Fibroblast of the aortic adventitia (primary cell): ENCODE results near the gene SSR4. TPM values are rescaled to one million over a fixed set of nuclear protein-coding genes. Genes with fewer than 3 reads are reported as not detected.

ENCODE experiments used
- DNase-seq: peaks from one replicate; pipeline ENCODE4 v3.0.0-alpha.2; 2010; ENCODE audit warnings: low read depth
- H3K4me3 ChIP-seq: 2 replicates; pipeline ENCODE4 v1.5.1; 2011; ENCODE audit warnings: low read depth, mild to moderate bottlenecking, control low read depth, low read length, moderate library complexity
- total RNA-seq: library from RNA; depleted of rRNA; stranded (reverse); fragments of >200 nt; gene quantifications from 2 replicates; pipeline ENCODE4 v1.2.3, GENCODE V29; 2012; ENCODE audit warnings: low replicate concordance
- TF ChIP-seq, protein P1 (sequence below): IDR thresholded peaks from 2 replicates; pipeline ENCODE4 v1.5.1; 2011; ENCODE audit warnings: mild to moderate bottlenecking, low read length, control low read depth, inconsistent platforms; ENCODE audit not compliant: insufficient read depth

Gene SSR4
- total RNA-seq, 1 donor, result 186 TPM

DNA sequence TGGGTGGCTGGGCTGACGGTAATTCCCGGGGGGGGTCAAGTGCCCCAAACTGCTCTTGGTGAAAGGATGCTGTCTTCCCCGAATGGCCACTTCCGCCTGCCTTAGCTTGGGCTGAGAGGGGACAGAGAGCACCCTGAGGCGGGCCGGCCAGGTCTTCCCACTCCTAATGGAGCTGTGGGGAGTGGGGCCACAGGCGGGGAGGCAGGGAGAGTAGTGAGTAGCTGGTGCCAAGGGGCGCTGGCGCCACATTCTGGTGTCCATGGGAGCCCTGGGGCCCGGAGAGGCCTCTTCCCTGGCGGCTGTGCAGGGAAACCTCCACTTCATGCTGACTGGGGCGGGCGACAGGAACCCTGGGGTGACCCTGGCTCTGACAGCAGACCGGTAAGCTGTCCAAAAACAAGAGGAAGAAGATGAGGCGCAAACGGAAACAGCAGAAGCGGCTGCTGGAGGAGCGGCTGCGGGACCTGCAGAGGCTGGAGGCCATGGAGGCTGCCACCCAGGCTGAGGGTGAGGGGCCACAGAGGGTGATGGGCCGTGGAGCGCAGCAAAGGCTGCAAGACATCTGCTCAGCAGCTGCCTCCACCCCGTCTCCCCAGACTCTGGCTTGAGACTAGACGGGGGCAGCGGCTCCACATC is 11.0 kb upstream of the SSR4 start:
- H3K4me3 ChIP-seq, result no peak overlapping the region
- no peak for DNase-seq
- TF ChIP-seq, protein P1, sequence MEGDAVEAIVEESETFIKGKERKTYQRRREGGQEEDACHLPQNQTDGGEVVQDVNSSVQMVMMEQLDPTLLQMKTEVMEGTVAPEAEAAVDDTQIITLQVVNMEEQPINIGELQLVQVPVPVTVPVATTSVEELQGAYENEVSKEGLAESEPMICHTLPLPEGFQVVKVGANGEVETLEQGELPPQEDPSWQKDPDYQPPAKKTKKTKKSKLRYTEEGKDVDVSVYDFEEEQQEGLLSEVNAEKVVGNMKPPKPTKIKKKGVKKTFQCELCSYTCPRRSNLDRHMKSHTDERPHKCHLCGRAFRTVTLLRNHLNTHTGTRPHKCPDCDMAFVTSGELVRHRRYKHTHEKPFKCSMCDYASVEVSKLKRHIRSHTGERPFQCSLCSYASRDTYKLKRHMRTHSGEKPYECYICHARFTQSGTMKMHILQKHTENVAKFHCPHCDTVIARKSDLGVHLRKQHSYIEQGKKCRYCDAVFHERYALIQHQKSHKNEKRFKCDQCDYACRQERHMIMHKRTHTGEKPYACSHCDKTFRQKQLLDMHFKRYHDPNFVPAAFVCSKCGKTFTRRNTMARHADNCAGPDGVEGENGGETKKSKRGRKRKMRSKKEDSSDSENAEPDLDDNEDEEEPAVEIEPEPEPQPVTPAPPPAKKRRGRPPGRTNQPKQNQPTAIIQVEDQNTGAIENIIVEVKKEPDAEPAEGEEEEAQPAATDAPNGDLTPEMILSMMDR, result no peak

DNA sequence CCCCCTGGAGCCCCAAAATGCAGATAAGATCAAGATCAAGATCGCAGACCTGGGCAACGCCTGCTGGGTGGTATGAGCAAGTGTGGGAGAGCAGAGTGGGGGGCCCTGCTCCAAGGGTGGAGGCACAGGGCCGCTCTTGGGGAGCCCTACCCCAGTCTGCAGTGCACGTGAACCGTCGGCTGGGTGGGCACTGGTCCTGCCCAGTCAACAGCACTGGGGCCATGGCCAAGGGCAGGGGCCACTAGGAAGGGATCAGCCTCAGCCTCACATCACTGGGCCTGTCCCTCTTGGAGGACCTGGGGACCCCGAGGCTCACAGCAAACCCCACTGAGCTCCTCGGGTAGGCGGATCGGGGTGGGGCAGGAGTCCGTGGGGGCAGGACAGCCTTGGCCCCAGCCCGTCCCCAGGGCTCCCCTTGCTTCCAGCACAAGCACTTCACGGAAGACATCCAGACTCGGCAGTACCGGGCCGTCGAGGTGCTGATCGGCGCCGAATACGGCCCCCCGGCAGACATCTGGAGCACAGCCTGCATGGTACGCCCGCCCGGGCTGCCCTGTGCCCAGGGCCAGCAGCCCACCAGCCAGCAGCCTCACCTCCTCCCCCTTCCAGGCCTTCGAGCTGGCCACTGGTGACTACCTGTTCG is 10.0 kb upstream of the SSR4 start:
- TF ChIP-seq, protein P1, result no peak
- no peak overlapping the region for H3K4me3 ChIP-seq
- DNase-seq, result no peak

DNA sequence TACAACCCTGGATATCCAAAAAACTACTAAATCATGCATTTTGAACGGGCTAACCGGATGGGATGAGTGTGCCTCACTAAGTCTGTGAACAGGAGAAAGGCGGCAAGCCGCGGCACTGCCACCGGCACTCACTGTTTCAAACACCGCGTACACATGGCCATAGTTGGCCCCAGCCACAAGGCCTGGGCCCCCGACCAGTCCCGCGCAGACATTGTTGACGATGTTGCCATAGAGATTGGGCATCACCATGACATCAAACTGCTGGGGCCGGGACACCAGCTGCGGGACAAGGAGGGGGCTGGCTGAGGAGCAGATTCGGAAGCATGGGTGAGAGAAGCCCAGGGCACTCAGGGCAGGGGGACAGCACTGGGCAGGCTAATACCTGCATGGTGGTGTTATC is 7.8 kb upstream of the SSR4 start:
- TF ChIP-seq, protein P1, result no peak
- DNase-seq, result no peak
- no peak overlapping the region for H3K4me3 ChIP-seq

DNA sequence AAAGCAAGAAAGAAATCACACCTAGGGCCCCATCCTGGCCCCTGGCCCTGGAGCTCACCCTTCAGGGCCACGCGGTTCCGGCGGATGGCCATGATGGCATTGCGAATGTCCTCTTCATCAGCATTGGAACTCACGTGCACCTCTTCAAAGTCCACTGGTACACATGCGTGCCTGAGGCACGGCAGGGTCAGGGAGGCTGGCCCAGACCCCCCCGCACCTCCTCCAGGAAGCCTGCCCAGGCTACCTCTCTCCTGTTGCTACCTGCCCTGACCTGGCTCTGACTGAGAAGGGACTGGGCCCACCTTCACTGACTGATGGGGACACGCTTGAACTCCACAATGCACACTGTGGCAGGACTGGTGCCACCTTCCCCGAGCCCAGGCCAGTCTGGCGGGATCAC is 4.8 kb upstream of the SSR4 start:
- TF ChIP-seq, protein P1, result no peak
- DNase-seq, result no peak
- no peak overlapping the region for H3K4me3 ChIP-seq

DNA sequence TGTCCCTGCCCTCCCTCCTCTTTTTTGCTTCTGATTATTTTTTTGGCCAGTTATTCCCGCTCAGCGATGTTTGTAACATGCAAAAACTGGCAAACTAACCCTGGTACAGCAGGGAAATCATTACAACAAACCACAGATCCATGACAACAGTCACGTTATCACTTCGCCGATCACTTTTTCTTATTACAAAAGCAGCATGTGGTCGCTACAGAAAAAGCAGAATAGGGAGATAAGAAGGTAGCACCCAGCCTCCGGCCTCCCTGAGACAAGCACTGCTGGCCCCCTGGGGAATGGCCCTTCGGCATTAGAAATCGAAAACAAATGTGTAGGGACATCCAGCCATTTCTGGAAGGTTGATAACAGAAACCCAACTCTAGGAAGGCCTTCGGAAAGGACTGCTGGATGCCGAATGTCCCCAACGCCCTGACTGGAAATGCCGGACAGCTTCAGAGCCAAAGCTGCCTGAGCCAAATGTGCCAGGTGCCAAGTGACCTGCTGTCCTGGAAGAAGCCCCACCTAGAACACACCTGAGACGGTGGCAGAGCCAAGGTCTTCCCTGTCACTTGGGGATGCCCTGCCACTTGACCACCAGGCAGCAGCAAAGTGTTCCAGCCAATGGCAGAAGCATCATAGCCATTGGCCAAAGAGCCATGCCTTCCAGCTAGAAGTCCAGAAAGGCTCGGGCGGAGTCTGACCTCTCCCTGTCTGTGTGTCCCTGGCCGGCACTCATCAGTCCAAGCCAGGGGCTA is 3.2 kb upstream of the SSR4 start:
- peak; percentile 3 for DNase-seq
- no peak overlapping the region for H3K4me3 ChIP-seq
- TF ChIP-seq, protein P1, result no peak

DNA sequence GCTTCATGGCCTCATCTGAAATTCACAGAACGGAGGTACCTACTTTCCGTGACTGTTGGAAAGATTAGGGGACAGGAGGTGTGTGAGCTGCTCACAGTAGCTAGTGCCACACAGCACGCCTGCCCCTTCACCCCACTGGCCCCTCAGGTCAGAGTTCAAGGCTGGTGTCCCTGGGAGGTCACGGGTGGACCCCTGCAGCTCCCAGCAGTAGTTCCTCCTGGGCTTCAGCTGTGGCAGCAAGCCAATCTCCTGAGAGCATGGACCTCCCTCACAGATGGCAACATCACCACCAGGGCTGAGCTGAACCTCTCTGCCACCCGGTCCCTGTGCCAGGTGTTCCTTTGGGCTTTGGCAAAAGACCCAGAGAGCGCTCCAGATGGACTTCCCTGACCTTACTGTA is 2.1 kb upstream of the SSR4 start:
- TF ChIP-seq, protein P1, result no peak
- H3K4me3 ChIP-seq, result peak overlapping the region; percentile 9
- DNase-seq, result no peak
